Activated CD4-positive, CD25-positive, alpha-beta regulatory T cell (primary cell): ENCODE results near the gene PLEKHA7.
"Not testable (repeated sequence)": the region's sequence is repeated elsewhere in the genome, so short reads cannot be mapped to it uniquely, and the experiment has no call there.

Experiments
- DNase-seq, 4 experiments: peaks; one replicate each; lab custom pipeline; 2025; lab: John Stamatoyannopoulos, UW

The PLEKHA7 gene

GRCh38 chr11:16904761-16905160 lies 109.5 kb downstream of the PLEKHA7 start:
- DNase-seq, result not testable (repeated sequence)

GRCh38 chr11:16902781-16903378 lies 111.3 kb downstream of the PLEKHA7 start:
- DNase-seq, result no peak

GRCh38 chr11:16902182-16902581 lies 112.0 kb downstream of the PLEKHA7 start:
- DNase-seq, result no peak

GRCh38 chr11:16900491-16900890 lies 113.7 kb downstream of the PLEKHA7 start:
- no peak for DNase-seq

- DNase-seq, result no peak
Measured at GRCh38 chr11:16899708-16900303, 114.4 kb downstream of the PLEKHA7 start.

- DNase-seq, result no peak
Measured at GRCh38 chr11:16898274-16898985, 115.8 kb downstream of the PLEKHA7 start.

- no peak for DNase-seq
Measured at GRCh38 chr11:16897470-16898061, 116.6 kb downstream of the PLEKHA7 start.

GRCh38 chr11:16896729-16897469 lies 117.3 kb downstream of the PLEKHA7 start:
- DNase-seq, result no peak

GRCh38 chr11:16895306-16895705 lies 118.9 kb downstream of the PLEKHA7 start:
- no peak for DNase-seq

GRCh38 chr11:16893456-16894066 lies 120.7 kb downstream of the PLEKHA7 start:
- no peak for DNase-seq

- DNase-seq, result no peak
Measured at GRCh38 chr11:16891964-16892363, 122.2 kb downstream of the PLEKHA7 start.

- DNase-seq, result no peak
Measured at GRCh38 chr11:16891165-16891564, 123.0 kb downstream of the PLEKHA7 start.

- no peak for DNase-seq
Measured at GRCh38 chr11:16890442-16890841, 123.8 kb downstream of the PLEKHA7 start.

GRCh38 chr11:16889905-16890304 lies 124.3 kb downstream of the PLEKHA7 start:
- DNase-seq, result no peak

GRCh38 chr11:16889010-16889409 lies 125.2 kb downstream of the PLEKHA7 start:
- DNase-seq, result not testable (repeated sequence)

GRCh38 chr11:16887887-16888286 lies 126.3 kb downstream of the PLEKHA7 start:
- DNase-seq, result not testable (repeated sequence)

- no peak for DNase-seq
Measured at GRCh38 chr11:16883174-16883573, 131.0 kb downstream of the PLEKHA7 start.

- DNase-seq, result no peak
Measured at GRCh38 chr11:16881766-16882165, 132.4 kb downstream of the PLEKHA7 start.

GRCh38 chr11:16881074-16881709 lies 133.0 kb downstream of the PLEKHA7 start:
- DNase-seq, result no peak

GRCh38 chr11:16880184-16880801 lies 133.9 kb downstream of the PLEKHA7 start:
- no peak for DNase-seq

- no peak for DNase-seq
Measured at GRCh38 chr11:16879690-16880089, 134.5 kb downstream of the PLEKHA7 start.
